Stimulated activated CD4-positive, alpha-beta T cell treated with anti-CD3 and anti-CD28 coated beads, Interleukin-4, amount 100 ng/mL, for 1 hour (primary cell): ENCODE data around the gene PCNX2.
"Not testable (repeated sequence)": the region's sequence is repeated elsewhere in the genome, so short reads cannot be mapped to it uniquely, and the experiment has no call there.

Source experiments
- DNase-seq: peaks from one replicate; pipeline ENCODE4 v3.0.0-alpha.2; 2020

The PCNX2 gene

DNA sequence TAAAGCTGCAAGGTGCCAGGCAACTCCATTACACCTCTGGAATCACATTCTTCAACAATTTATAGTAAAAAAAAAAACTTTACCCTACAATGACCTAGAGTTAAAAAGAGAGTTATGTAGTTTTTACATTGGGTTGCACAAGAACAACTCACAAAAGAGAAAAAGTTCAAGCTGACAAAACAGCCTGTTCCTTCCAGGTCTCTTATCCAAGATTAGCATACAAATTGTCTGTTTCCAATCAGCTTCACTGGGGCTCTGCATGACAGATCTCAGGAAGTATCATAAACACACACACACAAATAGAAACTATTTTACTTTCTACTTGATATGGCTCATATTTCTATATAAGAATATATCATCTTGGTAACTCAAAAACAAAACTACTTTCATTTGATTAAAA, 154.6 kb downstream of the PCNX2 start:
- no peak for DNase-seq

DNA sequence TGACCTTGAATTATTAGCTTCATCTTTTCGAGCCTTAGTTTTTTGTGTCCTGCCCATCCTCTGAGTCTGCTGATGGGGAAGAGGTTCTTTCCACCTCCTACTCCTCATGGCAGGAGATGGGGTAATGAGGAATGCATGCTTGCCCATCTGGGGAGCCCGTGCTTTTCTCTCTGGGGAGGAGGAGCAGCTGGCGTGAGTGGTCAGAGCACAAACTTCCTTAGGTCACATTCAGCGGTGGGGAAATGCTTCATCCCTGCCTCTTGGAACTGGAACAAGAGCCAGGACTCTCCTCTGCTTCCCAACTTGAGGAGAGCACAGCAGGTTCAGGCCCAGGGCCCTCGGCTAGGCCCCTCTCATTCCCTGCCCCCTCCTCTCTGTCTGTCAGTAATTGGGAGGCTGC, 155.0 kb downstream of the PCNX2 start:
- no peak for DNase-seq

DNA sequence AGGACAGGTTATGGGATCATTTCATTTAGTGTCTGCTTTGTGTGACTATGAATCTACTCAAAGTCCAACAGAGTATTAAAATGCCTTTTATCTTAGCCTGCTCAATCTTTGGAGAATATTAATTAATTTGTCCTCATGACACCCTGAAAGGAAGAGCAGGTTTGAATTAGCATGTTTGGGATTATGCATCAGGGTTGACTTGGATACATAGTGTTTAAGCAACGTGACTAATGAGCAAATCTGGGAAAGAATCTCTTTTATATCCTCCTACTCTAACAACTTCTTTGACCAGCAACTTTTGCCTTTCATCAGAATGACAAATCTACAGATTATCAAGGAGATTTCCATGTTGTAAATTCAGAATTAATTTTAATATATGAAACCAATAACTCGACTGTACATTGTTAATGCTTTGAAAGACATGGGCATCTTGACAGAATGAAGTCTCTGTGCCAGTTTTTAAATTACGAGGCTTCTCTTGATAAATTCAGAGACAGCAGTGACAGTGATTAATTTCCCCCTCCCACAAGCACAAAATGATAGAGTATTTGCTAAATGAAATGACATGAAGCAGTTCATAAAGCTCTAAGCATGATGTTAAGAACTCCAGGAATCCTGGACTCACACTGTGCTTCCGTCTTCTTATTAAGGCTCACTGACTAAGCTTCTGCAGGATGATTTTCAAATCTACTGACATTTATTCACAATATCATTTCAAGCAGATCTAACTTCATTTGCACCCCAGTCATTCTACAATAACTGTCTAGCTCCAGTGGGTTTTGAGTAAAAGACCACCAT, 156.5 kb downstream of the PCNX2 start:
- DNase-seq, result no peak

- DNase-seq, result no peak
Observed at GRCh38 chr1:233135833-233136232, 159.7 kb downstream of the PCNX2 start.

- no peak for DNase-seq
Observed at GRCh38 chr1:233132445-233132844, 163.1 kb downstream of the PCNX2 start.

GRCh38 chr1:233129031-233129430, 166.5 kb downstream of the PCNX2 start:
- DNase-seq, result not testable (repeated sequence)

DNA sequence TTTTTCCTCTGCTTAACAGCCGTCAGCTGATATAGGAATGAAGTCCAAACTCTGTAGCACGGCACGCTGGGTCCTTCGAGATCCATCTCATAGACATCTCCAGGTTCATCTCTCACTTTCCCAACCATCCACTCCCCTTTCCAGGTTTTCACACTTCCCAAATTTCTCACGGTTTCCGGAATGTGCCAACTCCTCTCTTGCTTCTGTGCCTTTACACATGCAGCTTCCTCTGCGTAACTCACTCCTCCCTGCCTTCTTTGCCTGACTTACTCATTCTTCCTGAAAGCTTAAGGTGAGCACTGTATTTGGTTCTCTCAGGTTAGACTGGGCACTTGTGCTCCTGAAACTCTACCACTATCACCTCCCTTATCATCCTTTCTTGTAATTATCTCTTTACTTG, 168.4 kb downstream of the PCNX2 start:
- DNase-seq, result no peak

GRCh38 chr1:233122779-233123178, 172.7 kb downstream of the PCNX2 start:
- DNase-seq, result no peak

- no peak for DNase-seq
Observed at GRCh38 chr1:233121947-233122559, 173.5 kb downstream of the PCNX2 start.

- DNase-seq, result no peak
Observed at GRCh38 chr1:233114860-233115259, 180.7 kb downstream of the PCNX2 start.

DNA sequence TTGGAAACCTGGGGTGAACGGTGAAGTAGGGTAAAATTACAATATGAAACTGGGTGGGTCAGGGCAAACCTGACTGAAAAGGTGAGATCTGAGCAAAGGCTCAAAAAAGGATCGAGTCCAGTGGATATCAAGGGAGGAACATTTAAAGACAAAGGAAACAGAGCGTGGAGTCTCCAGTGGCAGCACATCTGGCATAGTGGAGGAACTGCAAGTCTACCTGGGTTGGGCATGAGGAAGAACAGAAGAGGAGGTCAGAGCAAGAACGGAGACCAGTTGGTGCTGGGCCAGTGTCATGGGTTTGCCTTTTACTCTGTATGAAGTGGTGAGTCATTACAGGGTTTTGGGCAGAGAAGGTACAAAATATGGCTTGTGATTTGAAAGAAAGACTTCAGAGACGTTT, 181.4 kb downstream of the PCNX2 start:
- DNase-seq, result no peak

DNA sequence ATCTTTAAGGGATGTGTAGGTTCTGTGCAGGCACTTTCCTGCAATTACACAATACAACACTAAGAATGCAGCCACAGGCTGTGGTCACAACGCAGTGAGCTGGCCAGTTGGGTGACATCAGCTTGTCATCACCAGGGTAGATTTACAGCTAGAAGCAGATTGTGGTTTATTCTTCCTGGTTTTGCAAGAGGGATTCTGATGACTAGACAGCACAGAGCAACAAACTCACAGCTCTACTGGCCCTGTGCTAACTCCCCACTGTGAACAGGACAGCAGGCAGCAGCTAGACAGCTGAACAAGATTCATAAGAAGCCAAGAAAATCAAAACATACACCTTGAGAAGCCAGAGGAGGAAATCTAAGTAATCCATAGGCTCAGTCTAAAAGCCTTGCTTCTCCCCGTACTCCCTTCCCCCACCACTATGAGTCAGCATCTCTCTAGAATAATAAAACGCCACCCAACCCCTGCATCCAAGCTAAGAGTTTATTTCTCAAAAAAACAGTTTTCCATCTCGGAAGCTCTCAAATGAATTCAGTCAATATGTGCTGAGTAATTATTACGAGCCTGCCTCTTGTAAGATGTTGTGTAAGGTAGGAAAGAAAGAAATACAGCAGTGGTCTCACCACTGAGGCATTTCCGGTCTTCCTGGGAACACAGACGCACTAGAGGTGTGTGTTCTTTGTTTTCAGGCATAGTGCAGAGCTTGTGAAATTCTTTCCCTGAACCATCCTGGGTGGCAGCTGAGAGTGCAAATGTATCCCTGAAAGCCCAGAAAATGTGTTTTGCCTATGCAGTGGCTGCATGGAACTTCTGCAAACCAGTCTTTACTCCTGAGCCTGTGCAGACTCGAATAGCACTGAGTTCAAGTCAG, 182.3 kb downstream of the PCNX2 start:
- no peak for DNase-seq

- no peak for DNase-seq
Observed at GRCh38 chr1:233112186-233113008, 183.1 kb downstream of the PCNX2 start.

DNA sequence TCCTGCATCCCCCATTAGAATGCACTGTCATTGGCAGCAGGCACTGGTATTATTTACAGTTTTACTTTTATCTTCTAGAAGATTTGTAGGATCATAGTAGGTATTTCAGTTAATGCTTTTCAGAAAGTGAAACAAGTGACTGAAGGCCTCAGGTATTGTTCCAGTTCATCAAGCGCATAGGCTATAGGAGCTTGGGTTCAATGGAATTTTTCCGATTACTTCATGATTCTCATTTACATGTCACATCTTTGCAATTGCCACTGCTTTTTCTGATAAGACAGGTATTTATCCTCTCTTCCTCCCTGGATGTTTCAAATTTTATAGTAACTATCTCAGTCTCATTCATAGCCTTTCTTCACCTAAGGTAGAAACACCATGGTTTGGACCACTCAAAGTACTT, 183.8 kb downstream of the PCNX2 start:
- no peak for DNase-seq

DNA sequence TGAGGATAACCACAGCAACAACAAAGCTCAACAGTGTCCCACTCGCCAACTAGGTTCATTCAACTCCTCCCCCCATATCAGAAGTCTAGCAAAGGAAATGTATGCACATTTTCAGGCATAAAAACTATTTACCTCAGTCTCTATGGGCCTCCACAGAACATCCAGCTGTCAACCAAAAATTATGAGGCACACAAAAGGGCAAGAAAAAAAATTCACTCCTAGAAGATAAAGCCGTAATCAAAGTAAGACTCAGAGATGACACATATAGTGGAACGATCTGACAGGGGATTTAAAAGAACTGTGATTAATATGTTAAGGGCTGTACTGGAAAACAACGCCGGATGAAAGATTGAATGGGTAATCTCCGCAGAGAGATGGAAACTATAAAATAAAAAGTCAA, 186.4 kb downstream of the PCNX2 start:
- no peak for DNase-seq

- DNase-seq, result not testable (repeated sequence)
Observed at GRCh38 chr1:233107716-233108130, 187.8 kb downstream of the PCNX2 start.

DNA sequence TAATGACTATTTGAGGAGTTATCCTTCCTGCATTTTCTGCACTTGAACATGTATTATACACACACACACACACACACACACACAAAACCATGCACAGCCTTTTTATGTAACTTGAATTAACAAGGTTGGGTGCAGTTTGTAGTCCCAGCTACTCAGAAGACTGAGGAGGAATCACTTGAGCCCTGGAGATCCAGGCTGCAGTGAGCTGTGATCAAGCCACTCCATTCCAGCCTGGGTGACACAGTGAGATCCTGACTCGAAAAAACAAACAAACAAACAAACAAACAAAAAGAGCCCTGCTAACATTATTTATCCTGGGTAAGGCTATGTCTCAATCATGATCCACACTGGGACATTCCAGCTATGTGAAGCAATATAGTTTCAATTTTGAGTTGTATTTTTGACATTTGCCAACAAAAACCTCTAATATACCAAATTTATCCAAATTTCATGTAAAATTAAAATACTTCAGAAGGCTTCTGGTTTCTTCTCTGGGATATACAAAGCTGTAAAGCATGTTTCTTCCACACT, 188.3 kb downstream of the PCNX2 start:
- no peak for DNase-seq

- DNase-seq, result no peak
Observed at GRCh38 chr1:233105225-233105624, 190.3 kb downstream of the PCNX2 start.

DNA sequence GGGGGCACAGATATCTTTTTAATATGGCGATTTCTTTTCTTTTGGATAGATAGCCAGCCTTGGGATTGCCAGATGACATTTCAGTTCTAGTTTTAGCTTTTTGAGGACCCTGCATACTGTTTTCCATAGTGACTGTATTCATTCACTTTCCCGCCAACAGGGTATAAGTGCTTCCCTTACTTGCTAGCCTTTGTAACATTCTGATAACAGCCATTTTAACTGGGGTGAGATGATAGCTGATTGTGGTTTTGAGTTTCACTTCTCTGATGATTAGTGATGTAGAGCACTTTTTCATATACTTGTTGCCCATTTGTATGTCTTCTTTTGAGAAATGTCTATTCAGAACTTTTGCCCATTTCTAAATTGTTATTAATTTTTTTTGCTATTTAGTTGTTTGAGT, 193.2 kb downstream of the PCNX2 start:
- DNase-seq, result no peak

DNA sequence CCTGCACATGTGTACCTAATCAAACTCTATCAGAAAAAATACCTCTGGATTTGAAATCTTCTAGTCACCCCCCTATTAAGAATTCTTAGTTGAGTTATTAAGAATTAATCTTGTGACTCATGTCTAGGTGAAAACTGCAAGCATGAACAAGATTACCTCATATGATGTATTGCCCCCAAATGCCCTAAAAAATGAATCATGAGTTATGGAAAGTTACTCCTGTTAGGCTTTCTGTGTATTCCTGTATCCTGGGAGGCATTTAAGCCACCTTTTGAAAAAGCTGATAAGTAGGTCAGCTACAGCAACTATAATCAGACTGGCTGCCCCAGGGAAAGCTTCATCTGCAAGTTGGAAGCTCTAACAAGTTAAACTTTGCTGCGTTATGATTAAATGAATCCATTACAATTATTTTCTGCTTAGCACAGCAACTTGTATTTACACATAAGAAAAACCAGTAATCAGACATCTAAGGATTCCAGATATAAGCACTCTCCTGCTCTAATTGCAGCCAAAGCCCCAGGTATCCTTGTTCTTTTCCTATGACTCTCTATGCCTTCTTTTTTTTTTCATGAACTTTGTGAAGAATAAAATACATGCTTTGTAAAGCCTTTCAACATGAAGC, 197.5 kb downstream of the PCNX2 start:
- DNase-seq, result no peak

DNA sequence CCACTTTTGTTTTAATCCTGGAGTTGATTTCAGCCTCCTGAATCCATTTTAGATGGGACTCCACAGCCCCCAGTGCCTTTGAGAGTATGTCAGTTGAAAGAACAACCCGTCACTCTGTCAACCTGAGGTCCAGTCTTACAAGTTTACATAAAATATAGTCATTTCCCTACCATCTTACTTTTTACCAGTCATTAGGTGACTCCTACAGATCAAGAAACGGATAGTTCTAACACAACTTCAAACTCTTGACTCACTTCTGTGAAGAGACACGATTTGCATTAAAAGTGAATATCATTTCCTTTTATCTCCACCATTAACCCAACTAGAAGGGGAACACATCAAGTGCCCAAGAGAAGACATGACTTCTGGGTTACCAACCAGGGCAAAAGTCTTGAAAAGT, 198.0 kb downstream of the PCNX2 start:
- DNase-seq, result no peak

DNA sequence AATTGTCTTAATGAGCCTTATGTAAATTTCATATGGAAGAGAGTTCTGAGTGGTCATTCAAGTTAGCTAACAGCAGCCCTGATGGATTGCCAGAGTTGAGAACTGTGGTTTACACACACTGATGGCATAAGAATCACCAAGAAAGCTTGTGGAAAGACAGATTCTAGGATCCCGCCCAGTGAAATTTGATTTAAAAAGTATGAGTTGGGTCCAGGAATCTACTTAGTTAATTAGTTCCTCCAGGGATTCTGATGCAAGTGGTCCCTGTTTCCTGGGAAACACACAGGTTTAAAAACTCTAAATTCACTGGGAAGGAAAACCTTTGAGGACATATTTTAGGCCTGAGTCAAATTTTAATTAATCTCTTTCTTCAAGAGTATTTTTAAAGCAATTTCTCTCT, 200.8 kb downstream of the PCNX2 start:
- DNase-seq, result no peak
